ENCODE results near the gene RAB3B. TPM values are rescaled to one million over a fixed set of nuclear protein-coding genes. Genes with fewer than 3 reads are reported as not detected.

Gene RAB3B
- total RNA-seq, 4 donors from 2014 or later: 1.8 to 4.5 (median 3.4) TPM

DNA sequence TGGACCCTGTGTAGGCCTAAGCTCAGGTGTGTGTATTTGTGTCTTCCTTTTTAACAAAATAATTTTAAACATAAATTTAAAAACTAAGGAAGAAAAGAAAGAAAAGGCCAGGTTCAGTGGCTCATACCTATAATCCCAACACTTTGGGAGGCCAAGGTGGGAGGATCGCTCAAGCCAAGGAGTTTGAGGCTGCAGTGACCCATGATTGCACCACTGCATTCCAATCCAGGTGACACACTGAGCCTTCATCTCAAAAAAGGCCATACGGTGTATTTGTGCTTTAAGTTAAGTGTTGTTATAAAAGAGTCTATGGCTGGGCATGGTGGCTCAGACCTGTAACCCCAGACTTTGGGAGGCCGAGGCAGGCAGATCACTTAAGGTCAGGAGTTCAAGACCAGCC, 8.3 kb downstream of the RAB3B start:
- Histone ChIP-seq H3K4me3 (no peak overlapping the region), H3K27ac (no peak overlapping the region), H3K4me1 (no peaks in the 10 kb centered on the region), H3K27me3 (no peaks in the 10 kb centered on the region), H3K9me3 (no peaks in the 10 kb centered on the region), H3K36me3 (no peaks in the 10 kb centered on the region)
- intact Hi-C loops (cut with DNase I; ENCODE audit: low total_unique reads): no loop called here
- DNase-seq: no peak
- in situ Hi-C loops (cut with MboI; ENCODE audit: low pct_ligation_motif_present in 1 of 4, low pct_unique_long_range_greater_than_20kb in 1 of 4, low sequenced_read_pairs in 3 of 4): no loop called here
- 77 to 91% methylated on average over 1 to 3 of the region's 3 CpGs for WGBS, 2 donors (ENCODE audit: low coverage in 1 of 2)
- TF ChIP-seq, protein P1, sequence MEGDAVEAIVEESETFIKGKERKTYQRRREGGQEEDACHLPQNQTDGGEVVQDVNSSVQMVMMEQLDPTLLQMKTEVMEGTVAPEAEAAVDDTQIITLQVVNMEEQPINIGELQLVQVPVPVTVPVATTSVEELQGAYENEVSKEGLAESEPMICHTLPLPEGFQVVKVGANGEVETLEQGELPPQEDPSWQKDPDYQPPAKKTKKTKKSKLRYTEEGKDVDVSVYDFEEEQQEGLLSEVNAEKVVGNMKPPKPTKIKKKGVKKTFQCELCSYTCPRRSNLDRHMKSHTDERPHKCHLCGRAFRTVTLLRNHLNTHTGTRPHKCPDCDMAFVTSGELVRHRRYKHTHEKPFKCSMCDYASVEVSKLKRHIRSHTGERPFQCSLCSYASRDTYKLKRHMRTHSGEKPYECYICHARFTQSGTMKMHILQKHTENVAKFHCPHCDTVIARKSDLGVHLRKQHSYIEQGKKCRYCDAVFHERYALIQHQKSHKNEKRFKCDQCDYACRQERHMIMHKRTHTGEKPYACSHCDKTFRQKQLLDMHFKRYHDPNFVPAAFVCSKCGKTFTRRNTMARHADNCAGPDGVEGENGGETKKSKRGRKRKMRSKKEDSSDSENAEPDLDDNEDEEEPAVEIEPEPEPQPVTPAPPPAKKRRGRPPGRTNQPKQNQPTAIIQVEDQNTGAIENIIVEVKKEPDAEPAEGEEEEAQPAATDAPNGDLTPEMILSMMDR (IDR thresholded peaks at IDR 0.05): no peak
- TF ChIP-seq EP300 (IDR thresholded peaks at IDR 0.05; ENCODE audit: low read depth) (no peak), POLR2AphosphoS5 (IDR thresholded peaks at IDR 0.05) (no peak), POLR2A (IDR thresholded peaks at IDR 0.05) (no peak)

DNA sequence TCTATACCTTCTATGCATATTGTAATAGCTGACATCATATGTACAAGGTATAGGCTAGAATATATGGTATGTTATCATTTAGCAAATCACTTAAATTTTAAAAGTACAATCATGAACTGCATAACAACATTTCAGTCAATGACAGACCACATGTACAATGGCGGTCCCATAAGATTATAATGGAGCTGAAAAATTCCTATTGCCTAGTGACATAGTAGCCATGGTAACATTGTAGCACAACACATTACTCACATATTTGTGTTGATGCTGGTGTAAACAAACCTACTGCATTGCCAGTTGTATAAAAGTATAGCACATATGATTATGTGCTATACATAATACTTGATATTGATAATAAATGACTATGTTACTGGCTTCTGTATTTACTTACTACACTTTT, 8.9 kb downstream of the RAB3B start:
- in situ Hi-C loops (cut with MboI; ENCODE audit: low pct_ligation_motif_present in 1 of 4, low pct_unique_long_range_greater_than_20kb in 1 of 4, low sequenced_read_pairs in 3 of 4): no loop called here
- 84 to 100% methylated on average over 1 of the region's 1 CpG for WGBS, 2 donors (ENCODE audit: low coverage in 1 of 2)

DNA sequence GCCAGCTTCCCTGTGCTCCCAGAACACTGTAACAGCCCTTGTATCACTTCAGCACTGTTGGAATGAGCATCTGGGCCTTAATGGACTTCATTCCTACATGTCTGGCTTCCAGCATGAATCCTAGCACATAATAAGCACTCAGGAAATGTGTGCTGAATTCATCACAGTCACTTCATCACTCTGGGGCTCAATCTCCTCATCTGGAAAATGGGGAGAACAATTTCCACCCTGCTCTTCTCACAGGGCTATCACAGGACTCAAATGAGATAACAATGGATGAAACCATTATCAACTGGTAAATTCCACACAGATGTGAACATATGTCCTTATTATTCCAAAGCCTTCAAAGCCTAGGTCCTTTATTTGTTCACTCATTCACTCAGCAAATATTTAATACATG, 12.4 kb downstream of the RAB3B start:
- intact Hi-C loops (cut with DNase I; ENCODE audit: low total_unique reads): no loop called here
- Histone ChIP-seq H3K4me1 (no peaks in the 10 kb centered on the region), H3K36me3 (no peaks in the 10 kb centered on the region), H3K27ac (no peak overlapping the region), H3K9me3 (no peaks in the 10 kb centered on the region), H3K4me3 (no peak overlapping the region), H3K27me3 (no peaks in the 10 kb centered on the region)
- in situ Hi-C loops (cut with MboI; ENCODE audit: low pct_ligation_motif_present in 1 of 4, low pct_unique_long_range_greater_than_20kb in 1 of 4, low sequenced_read_pairs in 3 of 4): no loop called here
- DNase-seq: no peak
- TF ChIP-seq, protein P1 (IDR thresholded peaks at IDR 0.05): no peak
- TF ChIP-seq POLR2AphosphoS5 (IDR thresholded peaks at IDR 0.05) (no peak), EP300 (IDR thresholded peaks at IDR 0.05; ENCODE audit: low read depth) (no peak), POLR2A (IDR thresholded peaks at IDR 0.05) (no peak)

More for the DNA sequence above, 8.9 kb downstream of the RAB3B start:
- Histone ChIP-seq H3K27ac (no peak overlapping the region), H3K4me3 (no peak overlapping the region), H3K9me3 (no peaks in the 10 kb centered on the region), H3K36me3 (no peaks in the 10 kb centered on the region), H3K4me1 (no peaks in the 10 kb centered on the region), H3K27me3 (no peaks in the 10 kb centered on the region)
- TF ChIP-seq POLR2AphosphoS5 (IDR thresholded peaks at IDR 0.05) (no peak), POLR2A (IDR thresholded peaks at IDR 0.05) (no peak), EP300 (IDR thresholded peaks at IDR 0.05; ENCODE audit: low read depth) (no peak)
- TF ChIP-seq, protein P1 (IDR thresholded peaks at IDR 0.05): no peak
- no peak for DNase-seq
- intact Hi-C loops (cut with DNase I; ENCODE audit: low total_unique reads): no loop called here

GRCh38 chr1:51976846-51977602, 13.5 kb downstream of the RAB3B start:
- TF ChIP-seq EP300 (IDR thresholded peaks at IDR 0.05; ENCODE audit: low read depth) (no peak), POLR2A (IDR thresholded peaks at IDR 0.05) (no peak), POLR2AphosphoS5 (IDR thresholded peaks at IDR 0.05) (no peak)
- TF ChIP-seq, protein P1 (IDR thresholded peaks at IDR 0.05): no peak

More at GRCh38 chr1:51976846-51977602, 13.5 kb downstream of the RAB3B start:
- H3K4me1 ChIP-seq: no peaks in the 10 kb centered on the region
- 87 to 92% methylated on average over 3 to 12 of the region's 12 CpGs for WGBS, 2 donors (ENCODE audit: low coverage in 1 of 2)
- no peaks in the 10 kb centered on the region for H3K36me3 ChIP-seq
- H3K27me3 ChIP-seq: no peaks in the 10 kb centered on the region
- H3K9me3 ChIP-seq: no peaks in the 10 kb centered on the region
- no peak overlapping the region for H3K27ac ChIP-seq
- DNase-seq: no peak
- intact Hi-C loops (cut with DNase I; ENCODE audit: low total_unique reads): no loop called here
- in situ Hi-C loops (cut with MboI; ENCODE audit: low pct_ligation_motif_present in 1 of 4, low pct_unique_long_range_greater_than_20kb in 1 of 4, low sequenced_read_pairs in 3 of 4): no loop called here
- no peak overlapping the region for H3K4me3 ChIP-seq

All from transverse colon (tissue), 4 donors.